ENCODE data around the gene GLUD2. TPM values are rescaled to one million over a fixed set of nuclear protein-coding genes. Genes with fewer than 3 reads are reported as not detected.

GLUD2 gene
- total and polyA plus RNA-seq, 4 donors: 2.8 to 24.3 (median 8.5) TPM

GRCh38 chrX:121013897-121014455 lies 33.4 kb upstream of the GLUD2 start:
- no peak for TF ChIP-seq SP1 (IDR thresholded peaks at IDR 0.05)
- TF ChIP-seq GABPA (IDR thresholded peaks at IDR 0.05 in 1 of 2, conservative IDR thresholded peaks at IDR 0.05 in 1 of 2): no peak
- TF ChIP-seq HNF4A (conservative IDR thresholded peaks at IDR 0.05): peak; percentile 15 to 68
- no peak for TF ChIP-seq JUND (IDR thresholded peaks at IDR 0.05)
- no peak for TF ChIP-seq REST (IDR thresholded peaks at IDR 0.05)
- no peak for TF ChIP-seq TAF1 (conservative IDR thresholded peaks at IDR 0.05)
- no peak overlapping the region for H3K9ac ChIP-seq (ENCODE audit: low read depth in 1 of 2, low read length in 2 of 2)
- H3K27me3 ChIP-seq (ENCODE audit: control insufficient read depth in 4 of 4, insufficient read depth in 4 of 4, low read length in 3 of 4): no peaks in the 10 kb centered on the region
- DNase-seq (ENCODE audit: low spot score): no peak
- H3K9me3 ChIP-seq (ENCODE audit: control insufficient read depth in 4 of 4, low read length in 3 of 4): peaks cover 0 to 12% (median 6%) of the 10 kb centered on the region in 4 donors
- no peak overlapping the region for H3K27ac ChIP-seq (ENCODE audit: low read depth in 1 of 2, low read length in 2 of 2)
- H3K4me1 ChIP-seq (ENCODE audit: control insufficient read depth in 4 of 4, insufficient read depth in 4 of 4, low read length in 3 of 4): peaks cover 0 to 6% (median 3%) of the 10 kb centered on the region in 4 donors
- H3K4me3 ChIP-seq (ENCODE audit: low read depth in 1 of 3, low read length in 3 of 3): peak overlapping the region in 1 of 3 donors; percentile 26
- H3K36me3 ChIP-seq (ENCODE audit: control insufficient read depth in 4 of 4, insufficient read depth in 3 of 4, low read depth in 1 of 4, low read length in 3 of 4): no peaks in the 10 kb centered on the region

- H3K27me3 ChIP-seq (ENCODE audit: control insufficient read depth in 4 of 4, insufficient read depth in 4 of 4, low read length in 3 of 4): no peaks in the 10 kb centered on the region
- no peak overlapping the region for H3K27ac ChIP-seq (ENCODE audit: low read depth in 1 of 2, low read length in 2 of 2)
- no peaks in the 10 kb centered on the region for H3K36me3 ChIP-seq (ENCODE audit: control insufficient read depth in 4 of 4, insufficient read depth in 3 of 4, low read depth in 1 of 4, low read length in 3 of 4)
- WGBS: 90% methylated on average over 2 of the region's 2 CpGs
- peak overlapping the region in 2 of 3 donors; percentile 14 to 35 for H3K4me3 ChIP-seq (ENCODE audit: low read depth in 1 of 3, low read length in 3 of 3)
- DNase-seq (ENCODE audit: low spot score): no peak
- H3K4me1 ChIP-seq (ENCODE audit: control insufficient read depth in 4 of 4, insufficient read depth in 4 of 4, low read length in 3 of 4): no peaks in the 10 kb centered on the region
- H3K9me3 ChIP-seq (ENCODE audit: control insufficient read depth in 4 of 4, low read length in 3 of 4): peaks cover 0 to 12% (median 6%) of the 10 kb centered on the region in 4 donors
- TF ChIP-seq ATF3 (IDR thresholded peaks at IDR 0.05) (no peak), EGR1 (IDR thresholded peaks at IDR 0.05; ENCODE audit: low read depth in 2 of 2) (no peak), HNF4A (conservative IDR thresholded peaks at IDR 0.05) (no peak), MAX (IDR thresholded peaks at IDR 0.05) (no peak), REST (IDR thresholded peaks at IDR 0.05) (no peak), ZBTB33 (IDR thresholded peaks at IDR 0.05) (no peak), HNF4G (IDR thresholded peaks at IDR 0.05) (no peak), FOXA2 (IDR thresholded peaks at IDR 0.05) (no peak), CTCF (IDR thresholded peaks at IDR 0.05; ENCODE audit: low read depth, low read length, missing input control) (no peak), FOXA1 (IDR thresholded peaks at IDR 0.05) (no peak), RXRA (IDR thresholded peaks at IDR 0.05) (no peak), GABPA (IDR thresholded peaks at IDR 0.05 in 1 of 2, conservative IDR thresholded peaks at IDR 0.05 in 1 of 2) (no peak), YY1 (IDR thresholded peaks at IDR 0.05) (no peak), NR2F2 (IDR thresholded peaks at IDR 0.05) (no peak), RAD21 (IDR thresholded peaks at IDR 0.05) (no peak), JUND (IDR thresholded peaks at IDR 0.05) (no peak)
- no peak overlapping the region for H3K9ac ChIP-seq (ENCODE audit: low read depth in 1 of 2, low read length in 2 of 2)
Measured at GRCh38 chrX:121014826-121015225, 32.6 kb upstream of the GLUD2 start.
